ENCODE data around the gene CBFB.

GRCh38 chr16:67146523-67147357 lies 117.8 kb downstream of the CBFB start:
- TF ChIP-seq CTCF (IDR thresholded peaks at IDR 0.05), result no peak
- TF ChIP-seq POLR2A (IDR thresholded peaks at IDR 0.05), result no peak
